Transverse colon (tissue), 4 donors: ENCODE data around the gene KCND1. TPM values are rescaled to one million over a fixed set of nuclear protein-coding genes. Genes with fewer than 3 reads are reported as not detected.

Experiments
- DNase-seq: peaks from one replicate; pipeline ENCODE4 v3.0.0-alpha.2; 2019
- H3K27ac ChIP-seq, 4 donors: fragments of 200-600 bp; sonication (generic); 2 replicates each; pipeline ENCODE4 v1.5.1; 2016 to 2018; ENCODE audit warnings: inconsistent platforms in 4 of 4
- H3K27me3 ChIP-seq: fragments of 200-600 bp; sonication (generic); 2 replicates; pipeline ENCODE4 v1.5.1; 2017; ENCODE audit warnings: inconsistent platforms
- H3K36me3 ChIP-seq, 4 donors: fragments of 200-600 bp; sonication (generic); 2 replicates each; pipeline ENCODE4 v1.5.1; 2017 to 2019; ENCODE audit warnings: inconsistent platforms in 4 of 4
- H3K4me1 ChIP-seq, 4 donors: fragments of 200-600 bp; sonication (generic); 2 replicates each; pipeline ENCODE4 v1.5.1; 2017 to 2020; ENCODE audit warnings: inconsistent platforms in 4 of 4
- H3K4me3 ChIP-seq, 4 donors: fragments of 200-600 bp; sonication (generic); 1 replicate in 1 of 4; 2 replicates in 3 of 4; pipeline versions ENCODE4 v1.5.1 to v1.6.1; 2017 to 2019; ENCODE audit warnings: inconsistent platforms in 4 of 4
- H3K9me3 ChIP-seq, 2 donors: fragments of 200-600 bp; sonication (generic); 2 replicates each; pipeline ENCODE4 v1.5.1; 2017 to 2019; ENCODE audit warnings: inconsistent platforms in 2 of 2
- CTCF ChIP-seq, 5 experiments: fragments of 200-600 bp in 3 of 5; fragments of 450-650 bp in 2 of 5; sonication (generic) in 3 of 5; IDR thresholded peaks; 1 replicate in 2 of 5; 2 replicates in 3 of 5; pipeline ENCODE4 v1.5.1; 2016 to 2017; ENCODE audit warnings: antibody characterized with exemption in 5 of 5, inconsistent platforms in 3 of 5, mild to moderate bottlenecking in 2 of 5, moderate library complexity in 1 of 5
- EP300 ChIP-seq: sonication (generic); formaldehyde crosslinking; IDR thresholded peaks from one replicate; pipeline ENCODE4 v1.6.1; 2017; ENCODE audit warnings: antibody characterized with exemption, low read depth
- POLR2A ChIP-seq: fragments of 450-650 bp; IDR thresholded peaks from one replicate; pipeline ENCODE4 v1.6.1; 2016; ENCODE audit warnings: antibody characterized with exemption, mild to moderate bottlenecking, moderate library complexity
- POLR2AphosphoS5 ChIP-seq, 3 donors: sonication (generic); formaldehyde crosslinking; IDR thresholded peaks; one replicate each; pipeline ENCODE4 v1.6.1; 2016; ENCODE audit warnings: antibody characterized with exemption in 3 of 3
- WGBS, 2 donors: methylation state at CpG; one replicate each; pipeline ENCODE4 v1.1.5; 2018; ENCODE audit warnings: low coverage in 1 of 2; 5-methylcytosine and 5-hydroxymethylcytosine counted together
- in situ Hi-C, 4 donors: fragments of 200-750 bp; cut with MboI; loops; one replicate each; pipeline versions ENCODE4 v1.15.0 to v1.15.1; 2017; ENCODE audit warnings: low sequenced_read_pairs in 3 of 4, low pct_ligation_motif_present in 1 of 4, low pct_unique_long_range_greater_than_20kb in 1 of 4
- intact Hi-C: fragments of 100-400 bp; cut with DNase I; formaldehyde crosslinking; loops from one replicate; pipeline ENCODE4 v1.15.1; 2023; ENCODE audit warnings: low total_unique reads
- total RNA-seq, 4 donors: library from RNA; depleted of rRNA; stranded (reverse); fragments of >200 nt; gene quantifications; one replicate each; pipeline ENCODE4 v1.1.0, GENCODE V29; 2016

KCND1 gene
- total RNA-seq, 4 donors from 2014 or later = 0.95 to 0.96 TPM; not detected in 2

- Histone ChIP-seq H3K27ac (no peak overlapping the region), H3K4me1 (no peaks in the 10 kb centered on the region), H3K27me3 (no peaks in the 10 kb centered on the region), H3K9me3 (no peaks in the 10 kb centered on the region), H3K4me3 (no peak overlapping the region), H3K36me3 (no peaks in the 10 kb centered on the region)
- TF ChIP-seq EP300 = no peak
- no peak for TF ChIP-seq POLR2AphosphoS5 (IDR thresholded peaks at IDR 0.05)
- TF ChIP-seq CTCF (IDR thresholded peaks at IDR 0.05) = no peak
- TF ChIP-seq POLR2A = no peak
- 91% methylated on average over 5 of the region's 5 CpGs; no CpG with 5 or more reads in 1 of the 2 donors for WGBS, 2 donors
- intact Hi-C loops (no loop called here), in situ Hi-C loops (no loop called here)
- no peak for DNase-seq
These were observed 6.6 kb upstream of the KCND1 start for GRCh38 chrX:48978226-48978625.

GRCh38 chrX:48976086-48976485 lies 4.4 kb upstream of the KCND1 start:
- DNase-seq = no peak
- Histone ChIP-seq H3K4me3 (no peak overlapping the region), H3K36me3 (no peaks in the 10 kb centered on the region), H3K9me3 (no peaks in the 10 kb centered on the region), H3K27me3 (no peaks in the 10 kb centered on the region), H3K27ac (no peak overlapping the region), H3K4me1 (peaks cover 0 to 11% (median 2%) of the 10 kb centered on the region in 4 donors)
- in situ Hi-C loops = no loop called here
- TF ChIP-seq POLR2AphosphoS5 (IDR thresholded peaks at IDR 0.05) = no peak
- TF ChIP-seq CTCF (IDR thresholded peaks at IDR 0.05) = no peak
- TF ChIP-seq EP300 = no peak
- TF ChIP-seq POLR2A = no peak
- 68% methylated on average over 6 of the region's 6 CpGs; no CpG with 5 or more reads in 1 of the 2 donors for WGBS, 2 donors
- intact Hi-C loops = no loop called here

GRCh38 chrX:48975541-48975940 lies 3.9 kb upstream of the KCND1 start:
- intact Hi-C loops = no loop called here
- Histone ChIP-seq H3K36me3 (no peaks in the 10 kb centered on the region), H3K27me3 (no peaks in the 10 kb centered on the region), H3K9me3 (no peaks in the 10 kb centered on the region), H3K4me1 (peaks cover 0 to 11% (median 2%) of the 10 kb centered on the region in 4 donors), H3K27ac (no peak overlapping the region), H3K4me3 (no peak overlapping the region)
- TF ChIP-seq CTCF (IDR thresholded peaks at IDR 0.05) (no peak), POLR2AphosphoS5 (IDR thresholded peaks at IDR 0.05) (no peak)
- DNase-seq = no peak
- in situ Hi-C loops = no loop called here
- 87 to 96% methylated on average over 5 of the region's 5 CpGs for WGBS, 2 donors

GRCh38 chrX:48975041-48975440 lies 3.4 kb upstream of the KCND1 start:
- no peaks in the 10 kb centered on the region for H3K27me3 ChIP-seq
- TF ChIP-seq EP300 (no peak), POLR2AphosphoS5 (IDR thresholded peaks at IDR 0.05) (no peak), POLR2A (no peak), CTCF (IDR thresholded peaks at IDR 0.05) (no peak)
- H3K9me3 ChIP-seq = no peaks in the 10 kb centered on the region
- in situ Hi-C loops (no loop called here), intact Hi-C loops (no loop called here)
- no peak for DNase-seq
- peaks cover 0 to 11% (median 2%) of the 10 kb centered on the region in 4 donors for H3K4me1 ChIP-seq
- 90% methylated on average over 7 of the region's 7 CpGs; no CpG with 5 or more reads in 1 of the 2 donors for WGBS, 2 donors
- H3K27ac ChIP-seq = no peak overlapping the region
- H3K36me3 ChIP-seq = no peaks in the 10 kb centered on the region
- no peak overlapping the region for H3K4me3 ChIP-seq
